SK-N-SH (cell line): ENCODE results near the gene E2F4. TPM values are rescaled to one million over a fixed set of nuclear protein-coding genes. Genes with fewer than 3 reads are reported as not detected.

Experiments used
- CTCF ChIA-PET: fragments of 300-600, 350-600 bp; formaldehyde crosslinking; extraction: SDS; loops from one replicate; lab custom pipeline; 2021; lab: Yijun Ruan, JAX
- POLR2A ChIA-PET: fragments of 350-600 bp; sonication (Branson Sonifier 250); formaldehyde crosslinking; extraction: SDS; loops from one replicate; lab custom pipeline; 2020; ENCODE audit warnings: antibody characterized with exemption, inconsistent platforms; lab: Yijun Ruan, JAX
- DNase-seq: peaks from one replicate; pipeline ENCODE4 v3.0.0; 2012
- H2AFZ ChIP-seq: fragments of 200-600 bp; sonication (generic); 2 replicates; pipeline ENCODE4 v1.8.1; 2016; ENCODE audit warnings: antibody characterized with exemption, mild to moderate bottlenecking, low read depth
- H3F3A ChIP-seq: fragments of 200-600 bp; sonication (generic); replicated peaks from 2 replicates; pipeline ENCODE3; 2016; ENCODE audit warnings: antibody characterized with exemption, mild to moderate bottlenecking; ENCODE audit not compliant: insufficient read depth
- H3K27ac ChIP-seq, 2 experiments: fragments of 200-500 bp in 1 of 2; fragments of 200-600 bp in 1 of 2; sonication (Bioruptor generic) in 1 of 2; sonication (generic), shearing (Covaris generic) in 1 of 2; 2 replicates each; pipeline versions ENCODE4 v1.5.1 to v1.6.1; 2014 to 2016; ENCODE audit warnings: low read depth in 2 of 2, inconsistent platforms in 1 of 2, low read length in 1 of 2, mild to moderate bottlenecking in 1 of 2, mixed read lengths in 1 of 2
- H3K27me3 ChIP-seq: fragments of 200-600 bp; sonication (generic), shearing (Covaris generic); 2 replicates; pipeline ENCODE4 v1.6.1; 2016; ENCODE audit warnings: mixed run types; ENCODE audit not compliant: insufficient read depth
- H3K36me3 ChIP-seq, 2 experiments: fragments of 200-500 bp in 1 of 2; fragments of 200-600 bp in 1 of 2; sonication (Bioruptor generic) in 1 of 2; sonication (generic) in 1 of 2; replicated peaks in 1 of 2; 2 replicates each; pipeline versions ENCODE3 to v1.5.1; 2014 to 2016; ENCODE audit warnings: low read length in 1 of 2, mild to moderate bottlenecking in 1 of 2; ENCODE audit not compliant: insufficient read depth in 2 of 2, control insufficient read depth in 1 of 2
- H3K4me1 ChIP-seq, 2 experiments: fragments of 200-500 bp in 1 of 2; fragments of 200-600 bp in 1 of 2; sonication (Bioruptor generic) in 1 of 2; sonication (generic), shearing (Covaris generic) in 1 of 2; 2 replicates each; pipeline versions ENCODE4 v1.5.1 to v1.6.1; 2014 to 2016; ENCODE audit warnings: low read depth in 1 of 2, low read length in 1 of 2, mixed run types in 1 of 2; ENCODE audit not compliant: insufficient read depth in 2 of 2, control insufficient read depth in 1 of 2
- H3K4me2 ChIP-seq: fragments of 200-600 bp; sonication (generic), shearing (Covaris generic); 2 replicates; pipeline ENCODE4 v1.6.1; 2017; ENCODE audit warnings: mixed run types
- H3K4me3 ChIP-seq, 2 experiments: fragments of 200-500 bp in 1 of 2; fragments of 200-600 bp in 1 of 2; sonication (Bioruptor generic) in 1 of 2; sonication (generic), shearing (Covaris generic) in 1 of 2; 2 replicates each; pipeline versions ENCODE4 v1.5.1 to v1.8.1; 2014 to 2016; ENCODE audit warnings: low read depth in 2 of 2, inconsistent platforms in 1 of 2, low read length in 1 of 2, mild to moderate bottlenecking in 1 of 2, mixed read lengths in 1 of 2, moderate library complexity in 1 of 2
- H3K79me2 ChIP-seq: fragments of 200-600 bp; sonication (generic); 2 replicates; pipeline ENCODE4 v1.8.1; 2017; ENCODE audit warnings: mild to moderate bottlenecking; ENCODE audit not compliant: insufficient read depth
- H3K9ac ChIP-seq: fragments of 200-600 bp; sonication (generic); 2 replicates; pipeline ENCODE4 v1.6.1; 2017; ENCODE audit warnings: mixed run types
- H3K9me2 ChIP-seq: fragments of 200-600 bp; sonication (generic); 2 replicates; pipeline ENCODE4 v1.6.1; 2017; ENCODE audit warnings: mixed run types
- H3K9me3 ChIP-seq: fragments of 200-600 bp; sonication (generic); 2 replicates; pipeline ENCODE4 v1.6.1; 2017; ENCODE audit warnings: mixed run types, mild to moderate bottlenecking, moderate library complexity
- H4K20me1 ChIP-seq: fragments of 200-600 bp; sonication (generic); 2 replicates; pipeline ENCODE4 v1.6.1; 2017; ENCODE audit warnings: mild to moderate bottlenecking, mixed run types; ENCODE audit not compliant: insufficient read depth
- CTCF ChIP-seq: fragments of 200-600 bp; sonication (generic); IDR thresholded peaks from 2 replicates; pipeline ENCODE4 v1.6.1; 2017; ENCODE audit warnings: antibody characterized with exemption, mild to moderate bottlenecking, moderate library complexity
- EP300 ChIP-seq, 2 experiments: IDR thresholded peaks; 2 replicates each; pipeline versions ENCODE4 v1.4.0 to v1.6.1; 2012; ENCODE audit warnings: borderline replicate concordance in 1 of 2, low read depth in 1 of 2, low read length in 1 of 2
- EZH2phosphoT487 ChIP-seq: fragments of 200-600 bp; sonication (generic); IDR thresholded peaks from 2 replicates; pipeline ENCODE4 v1.6.1; 2017; ENCODE audit warnings: low read depth, mixed run types, mild to moderate bottlenecking, antibody characterized with exemption, moderate library complexity, borderline replicate concordance
- FOSL2 ChIP-seq: IDR thresholded peaks from 2 replicates; pipeline ENCODE4 v1.4.0; 2012; ENCODE audit warnings: low read depth, mild to moderate bottlenecking, moderate library complexity, borderline replicate concordance
- FOXM1 ChIP-seq: IDR thresholded peaks from 2 replicates; pipeline ENCODE4 v1.4.0; 2012; ENCODE audit warnings: low read depth, mild to moderate bottlenecking
- GABPA ChIP-seq: IDR thresholded peaks from 2 replicates; pipeline ENCODE4 v1.4.0; 2012; ENCODE audit warnings: low read depth, mild to moderate bottlenecking
- GATA2 ChIP-seq: sonication (generic); formaldehyde crosslinking; IDR thresholded peaks from 2 replicates; pipeline ENCODE4 v1.5.0; 2020; ENCODE audit warnings: mild to moderate bottlenecking, missing genetic modification reagents
- JUND ChIP-seq: IDR thresholded peaks from 2 replicates; pipeline ENCODE4 v1.4.0; 2012
- MEF2A ChIP-seq: IDR thresholded peaks from 2 replicates; pipeline ENCODE4 v1.4.0; 2012; ENCODE audit warnings: low read depth, borderline replicate concordance
- RCOR1 ChIP-seq: fragments of 150-350 bp; IDR thresholded peaks from 2 replicates; pipeline ENCODE4 v1.6.1; 2017; ENCODE audit warnings: antibody characterized with exemption, low read length
- RXRA ChIP-seq: IDR thresholded peaks from 2 replicates; pipeline ENCODE4 v1.4.0; 2012; ENCODE audit warnings: low read depth, mild to moderate bottlenecking, borderline replicate concordance
- YY1 ChIP-seq: IDR thresholded peaks from 2 replicates; pipeline ENCODE4 v1.4.0; 2012; ENCODE audit warnings: low read depth, mild to moderate bottlenecking
- WGBS: methylation state at CpG from one replicate; pipeline ENCODE4 v1.1.6; 2017; ENCODE audit warnings: low lambda C conversion rate; 5-methylcytosine and 5-hydroxymethylcytosine counted together
- polyA plus RNA-seq, 3 experiments: library from polyadenylated mRNA; depleted of rRNA; stranded (reverse); fragments of >200 nt; gene quantifications; 2 replicates each; pipeline ENCODE4 v1.2.3, GENCODE V29; 2012
- TF ChIP-seq, protein P1 (sequence below): fragments of 150-350 bp; IDR thresholded peaks from 2 replicates; pipeline ENCODE4 v1.6.1; 2016; ENCODE audit warnings: mild to moderate bottlenecking, low read depth, low read length
- TF ChIP-seq, protein P2 (sequence below): IDR thresholded peaks from 2 replicates; pipeline ENCODE4 v1.4.0; 2012; ENCODE audit warnings: low read depth, borderline replicate concordance
- TF ChIP-seq, protein P3 (sequence below): IDR thresholded peaks from 2 replicates; pipeline ENCODE4; 2012

Gene E2F4
- polyA plus RNA-seq, 1 of the 3 experiments (the other 2 are of a cell fraction), result 168 TPM

- no peaks in the 10 kb centered on the region for H3K27me3 ChIP-seq
- TF ChIP-seq FOXM1, result no peak
- TF ChIP-seq MEF2A, result no peak
- TF ChIP-seq, protein P1, sequence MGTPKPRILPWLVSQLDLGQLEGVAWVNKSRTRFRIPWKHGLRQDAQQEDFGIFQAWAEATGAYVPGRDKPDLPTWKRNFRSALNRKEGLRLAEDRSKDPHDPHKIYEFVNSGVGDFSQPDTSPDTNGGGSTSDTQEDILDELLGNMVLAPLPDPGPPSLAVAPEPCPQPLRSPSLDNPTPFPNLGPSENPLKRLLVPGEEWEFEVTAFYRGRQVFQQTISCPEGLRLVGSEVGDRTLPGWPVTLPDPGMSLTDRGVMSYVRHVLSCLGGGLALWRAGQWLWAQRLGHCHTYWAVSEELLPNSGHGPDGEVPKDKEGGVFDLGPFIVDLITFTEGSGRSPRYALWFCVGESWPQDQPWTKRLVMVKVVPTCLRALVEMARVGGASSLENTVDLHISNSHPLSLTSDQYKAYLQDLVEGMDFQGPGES, result no peak
- no peak for TF ChIP-seq GATA2 (CRISPR knock-in tag)
- no peak for TF ChIP-seq EZH2phosphoT487
- TF ChIP-seq, protein P2, sequence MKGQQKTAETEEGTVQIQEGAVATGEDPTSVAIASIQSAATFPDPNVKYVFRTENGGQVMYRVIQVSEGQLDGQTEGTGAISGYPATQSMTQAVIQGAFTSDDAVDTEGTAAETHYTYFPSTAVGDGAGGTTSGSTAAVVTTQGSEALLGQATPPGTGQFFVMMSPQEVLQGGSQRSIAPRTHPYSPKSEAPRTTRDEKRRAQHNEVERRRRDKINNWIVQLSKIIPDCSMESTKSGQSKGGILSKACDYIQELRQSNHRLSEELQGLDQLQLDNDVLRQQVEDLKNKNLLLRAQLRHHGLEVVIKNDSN, result no peak
- TF ChIP-seq, all 33 proteins: peak for 0
- Histone ChIP-seq H3K9me3 (no peaks in the 10 kb centered on the region), H3K9ac (no peak overlapping the region), H2AFZ (no peak overlapping the region), H3K4me2 (no peak overlapping the region), H3K36me3 (peaks cover 0 to 29% of the 10 kb centered on the region in 2 experiments), H3K79me2 (no peaks in the 10 kb centered on the region), H3K9me2 (no peaks in the 10 kb centered on the region), H3K27ac (no peak overlapping the region; a peak in 1 of 4 replicates), H3K4me3 (no peak overlapping the region), H4K20me1 (no peaks in the 10 kb centered on the region), H3F3A (peaks cover 4% of the 10 kb centered on the region), H3K4me1 (peaks cover 8 to 11% of the 10 kb centered on the region in 2 experiments; a peak in 2 of 4 replicates)
- 92% methylated on average over 8 of the region's 8 CpGs for WGBS
- ChIA-PET CTCF (interaction anchor here (1.5 kb wide), 1 partner anchor 21 kb away, joined by 3 read pairs; no protein-coding TSS in a partner anchor), POLR2A (interaction anchor here (1.8 to 4.0 kb wide), 4 partner anchors 8 to 21 kb away, joined by 7 to 21 read pairs (median 8); partner anchors contain the start of gene TMEM208)
- DNase-seq, result no peak
These were observed 14.3 kb downstream of the E2F4 start for GRCh38 chr16:67206129-67206837.

DNA sequence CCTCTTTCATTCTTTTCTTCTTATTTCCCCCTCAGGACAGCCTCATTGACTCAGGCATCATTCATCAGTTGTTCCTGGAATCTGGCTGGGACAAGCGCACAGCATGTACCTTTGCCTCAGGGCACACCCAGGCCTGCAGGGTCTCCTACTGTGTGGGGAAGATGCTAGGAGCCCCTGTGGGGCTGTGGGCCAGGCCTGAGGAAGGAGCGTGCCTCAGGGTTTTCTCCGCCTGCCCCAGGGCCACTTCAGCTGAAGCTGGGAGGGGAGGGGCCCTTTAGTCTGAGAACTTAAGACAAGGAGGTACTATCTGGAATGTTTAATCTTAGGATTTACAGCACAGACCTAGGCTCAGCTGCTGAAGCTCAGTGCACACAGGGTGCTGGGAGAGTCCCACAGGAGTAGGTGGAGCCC lies 14.9 kb downstream of the E2F4 start:
- CTCF ChIA-PET, result interaction anchor here (1.4 to 1.5 kb wide), 2 partner anchors 20 to 22 kb away, joined by 3 to 5 read pairs; partner anchors contain the start of gene TMEM208
- 92% methylated on average over 1 of the region's 3 CpGs for WGBS
- H2AFZ ChIP-seq, result no peak overlapping the region
- TF ChIP-seq EP300 (IDR thresholded peaks at IDR 0.05; ENCODE audit: borderline replicate concordance in 1 of 2, low read depth in 1 of 2, low read length in 1 of 2), result no peak
- no peak for TF ChIP-seq JUND
- TF ChIP-seq, protein P3, sequence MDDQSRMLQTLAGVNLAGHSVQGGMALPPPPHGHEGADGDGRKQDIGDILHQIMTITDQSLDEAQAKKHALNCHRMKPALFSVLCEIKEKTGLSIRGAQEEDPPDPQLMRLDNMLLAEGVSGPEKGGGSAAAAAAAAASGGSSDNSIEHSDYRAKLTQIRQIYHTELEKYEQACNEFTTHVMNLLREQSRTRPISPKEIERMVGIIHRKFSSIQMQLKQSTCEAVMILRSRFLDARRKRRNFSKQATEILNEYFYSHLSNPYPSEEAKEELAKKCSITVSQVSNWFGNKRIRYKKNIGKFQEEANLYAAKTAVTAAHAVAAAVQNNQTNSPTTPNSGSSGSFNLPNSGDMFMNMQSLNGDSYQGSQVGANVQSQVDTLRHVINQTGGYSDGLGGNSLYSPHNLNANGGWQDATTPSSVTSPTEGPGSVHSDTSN, result no peak
- TF ChIP-seq RXRA, result no peak
- no peak for TF ChIP-seq MEF2A
- no peak for TF ChIP-seq CTCF
- TF ChIP-seq, protein P2, result no peak
- TF ChIP-seq GABPA, result no peak
- TF ChIP-seq RCOR1, result no peak
- no peak for TF ChIP-seq YY1
- TF ChIP-seq FOSL2, result no peak
- no peak for TF ChIP-seq EZH2phosphoT487

More for the DNA sequence above, 14.9 kb downstream of the E2F4 start:
- no peak overlapping the region for H3K4me2 ChIP-seq
- no peaks in the 10 kb centered on the region for H3K27me3 ChIP-seq
- no peak overlapping the region for H3K4me3 ChIP-seq
- H3K9ac ChIP-seq, result no peak overlapping the region
- no peaks in the 10 kb centered on the region for H3K79me2 ChIP-seq
- H3F3A ChIP-seq, result peaks cover 4% of the 10 kb centered on the region
- DNase-seq, result no peak
- no peaks in the 10 kb centered on the region for H3K9me3 ChIP-seq
- H3K36me3 ChIP-seq, result peaks cover 0 to 24% of the 10 kb centered on the region in 2 experiments
- peaks cover 8 to 11% of the 10 kb centered on the region in 2 experiments; a peak in 2 of 4 replicates for H3K4me1 ChIP-seq
- no peaks in the 10 kb centered on the region for H3K9me2 ChIP-seq
- POLR2A ChIA-PET, result interaction anchor here (1.8 to 4.0 kb wide), 4 partner anchors 9 to 20 kb away, joined by 7 to 21 read pairs (median 8); partner anchors contain the start of gene TMEM208
- no peak overlapping the region; a peak in 1 of 4 replicates for H3K27ac ChIP-seq
- no peaks in the 10 kb centered on the region for H4K20me1 ChIP-seq
